GM18511 (cell line): ENCODE results near the gene ARSB.
"Not testable (repeated sequence)": the region's sequence is repeated elsewhere in the genome, so short reads cannot be mapped to it uniquely, and the experiment has no call there.

ENCODE experiments used
- ATAC-seq: cut with Tn5 transposase; IDR thresholded peaks from one replicate; pipeline ENCODE4 v1.9.1; 2021; ENCODE audit warnings: mild to moderate bottlenecking, moderate library complexity; ENCODE audit not compliant: unreplicated experiment

The ARSB gene

DNA sequence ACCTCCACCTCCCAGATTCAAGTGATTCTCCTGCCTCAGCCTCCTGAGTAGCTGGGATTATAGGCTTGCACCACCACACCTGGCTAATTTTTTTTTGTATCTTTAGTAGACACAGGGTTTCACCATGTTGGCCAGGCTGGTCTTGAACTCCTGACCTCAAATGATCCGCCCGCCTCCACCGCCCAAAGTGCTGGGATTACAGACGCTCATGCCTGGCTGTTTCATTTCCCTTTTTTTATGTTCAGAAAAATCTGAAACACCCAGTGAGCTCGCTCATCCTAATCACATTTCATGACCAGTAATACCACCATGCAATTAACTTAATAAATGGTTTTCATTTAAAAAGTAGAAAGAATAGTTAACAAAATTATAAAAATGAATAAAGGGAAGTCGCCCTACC, 252.4 kb downstream of the ARSB start:
- not testable (repeated sequence) for ATAC-seq

DNA sequence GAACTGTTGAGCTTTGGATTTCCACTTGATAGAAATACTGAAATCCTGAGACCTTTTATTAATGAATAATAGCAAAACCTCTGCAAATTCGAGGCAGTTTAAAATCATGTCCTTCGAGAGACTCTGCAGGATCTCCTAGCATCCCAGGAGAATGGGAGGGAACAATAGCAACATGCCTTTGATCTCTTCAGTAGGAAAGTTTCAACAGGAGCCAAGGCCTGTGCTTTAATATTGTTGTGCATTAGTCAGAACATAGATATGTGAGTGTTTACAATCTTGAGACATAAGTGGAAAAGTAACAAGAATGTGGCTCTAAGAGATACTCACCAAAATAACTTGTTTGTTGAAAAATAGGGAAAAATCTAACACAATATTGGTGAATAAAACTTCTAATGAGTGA, 253.2 kb downstream of the ARSB start:
- ATAC-seq = no peak

DNA sequence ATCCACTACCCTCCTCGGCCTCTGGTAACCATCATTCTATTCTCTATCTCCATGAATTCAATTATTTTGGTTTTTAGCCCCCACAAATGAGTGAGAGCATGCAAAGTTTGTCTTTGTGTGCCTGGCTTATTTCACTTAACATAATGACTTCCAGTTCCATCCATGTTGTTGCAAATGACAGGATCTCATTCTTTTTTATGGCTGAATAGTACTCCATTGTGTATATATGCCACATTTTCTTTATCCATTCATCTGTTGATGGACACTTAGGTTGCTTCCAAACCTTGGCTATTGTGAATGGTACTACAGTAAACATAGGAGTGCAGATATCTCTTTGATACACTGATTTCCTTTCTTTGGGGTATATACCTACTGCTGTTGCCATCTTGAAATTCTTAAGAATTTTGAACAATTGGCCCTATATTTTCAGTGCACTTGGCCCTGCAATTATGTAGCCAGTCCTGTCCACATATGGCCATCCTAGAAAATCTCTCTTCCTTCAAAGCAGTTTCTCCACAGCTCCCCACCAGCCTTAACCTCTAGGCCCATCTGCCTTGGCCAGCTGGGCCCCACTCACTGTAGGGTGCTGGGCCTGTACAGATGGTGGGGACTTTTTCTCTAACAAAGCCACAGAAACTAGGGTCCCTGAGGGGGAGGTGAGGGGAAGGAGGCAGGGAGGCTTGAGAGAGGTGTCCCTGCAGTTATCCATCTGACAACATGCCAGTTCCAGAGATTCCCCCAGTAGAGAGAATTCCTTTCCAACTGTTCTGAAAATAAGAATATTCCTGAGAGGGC, 254.6 kb downstream of the ARSB start:
- no peak for ATAC-seq

- ATAC-seq = peak; percentile 90
These were observed 257.0 kb downstream of the ARSB start for GRCh38 chr5:78727786-78728761.
